Muscle of arm (tissue), 12 donors: ENCODE data around the gene SOX18. TPM values are rescaled to one million over a fixed set of nuclear protein-coding genes. Genes with fewer than 3 reads are reported as not detected.

ENCODE experiments used
- DNase-seq: peaks from one replicate; pipeline ENCODE4 v3.0.0-alpha.2; 2013
- polyA plus RNA-seq, 12 donors: library from polyadenylated mRNA; unstranded; fragments of 120-200 nt; gene quantifications; one replicate each; pipeline ENCODE4 v1.2.1, GENCODE V29; 2013; ENCODE audit not compliant: insufficient read length in 12 of 12

The SOX18 gene
- polyA plus RNA-seq, 12 donors, result 5.8 to 19.3 (median 7.9) TPM; not detected in 1

- DNase-seq, result no peak
Measured at GRCh38 chr20:64039293-64040160, 9.9 kb downstream of the SOX18 start.

- DNase-seq, result peak; percentile 53
Measured at GRCh38 chr20:64038565-64039292, 10.7 kb downstream of the SOX18 start.

GRCh38 chr20:64038224-64038564 lies 11.2 kb downstream of the SOX18 start:
- no peak for DNase-seq

GRCh38 chr20:64037498-64038213 lies 11.8 kb downstream of the SOX18 start:
- DNase-seq, result no peak

GRCh38 chr20:64037199-64037497 lies 12.3 kb downstream of the SOX18 start:
- DNase-seq, result no peak

GRCh38 chr20:64036346-64037198 lies 12.9 kb downstream of the SOX18 start:
- DNase-seq, result no peak

GRCh38 chr20:64035933-64036345 lies 13.5 kb downstream of the SOX18 start, which contains the start of gene C20orf204:
TSS of gene C20orf204 (plus strand) at chr20:64036182. CDS start at chr20:64036324, 142 bp downstream.
- DNase-seq, result no peak

- DNase-seq, result no peak
Measured at GRCh38 chr20:64035066-64035932, 14.1 kb downstream of the SOX18 start.

GRCh38 chr20:64033981-64034493 lies 15.4 kb downstream of the SOX18 start:
- no peak for DNase-seq

- no peak for DNase-seq
Measured at GRCh38 chr20:64032706-64033624, 16.5 kb downstream of the SOX18 start.

- no peak for DNase-seq
Measured at GRCh38 chr20:64031822-64032314, 17.6 kb downstream of the SOX18 start.

GRCh38 chr20:64030371-64031134 lies 18.9 kb downstream of the SOX18 start:
- no peak for DNase-seq

- DNase-seq, result no peak
Measured at GRCh38 chr20:64029293-64030117, 19.9 kb downstream of the SOX18 start.

- no peak for DNase-seq
Measured at GRCh38 chr20:64027981-64028685, 21.3 kb downstream of the SOX18 start.

- no peak for DNase-seq
Measured at GRCh38 chr20:64025826-64026412, 23.5 kb downstream of the SOX18 start.
